ENCODE data around the gene MYO1C. TPM values are rescaled to one million over a fixed set of nuclear protein-coding genes. Genes with fewer than 3 reads are reported as not detected.

The MYO1C gene, protein sequence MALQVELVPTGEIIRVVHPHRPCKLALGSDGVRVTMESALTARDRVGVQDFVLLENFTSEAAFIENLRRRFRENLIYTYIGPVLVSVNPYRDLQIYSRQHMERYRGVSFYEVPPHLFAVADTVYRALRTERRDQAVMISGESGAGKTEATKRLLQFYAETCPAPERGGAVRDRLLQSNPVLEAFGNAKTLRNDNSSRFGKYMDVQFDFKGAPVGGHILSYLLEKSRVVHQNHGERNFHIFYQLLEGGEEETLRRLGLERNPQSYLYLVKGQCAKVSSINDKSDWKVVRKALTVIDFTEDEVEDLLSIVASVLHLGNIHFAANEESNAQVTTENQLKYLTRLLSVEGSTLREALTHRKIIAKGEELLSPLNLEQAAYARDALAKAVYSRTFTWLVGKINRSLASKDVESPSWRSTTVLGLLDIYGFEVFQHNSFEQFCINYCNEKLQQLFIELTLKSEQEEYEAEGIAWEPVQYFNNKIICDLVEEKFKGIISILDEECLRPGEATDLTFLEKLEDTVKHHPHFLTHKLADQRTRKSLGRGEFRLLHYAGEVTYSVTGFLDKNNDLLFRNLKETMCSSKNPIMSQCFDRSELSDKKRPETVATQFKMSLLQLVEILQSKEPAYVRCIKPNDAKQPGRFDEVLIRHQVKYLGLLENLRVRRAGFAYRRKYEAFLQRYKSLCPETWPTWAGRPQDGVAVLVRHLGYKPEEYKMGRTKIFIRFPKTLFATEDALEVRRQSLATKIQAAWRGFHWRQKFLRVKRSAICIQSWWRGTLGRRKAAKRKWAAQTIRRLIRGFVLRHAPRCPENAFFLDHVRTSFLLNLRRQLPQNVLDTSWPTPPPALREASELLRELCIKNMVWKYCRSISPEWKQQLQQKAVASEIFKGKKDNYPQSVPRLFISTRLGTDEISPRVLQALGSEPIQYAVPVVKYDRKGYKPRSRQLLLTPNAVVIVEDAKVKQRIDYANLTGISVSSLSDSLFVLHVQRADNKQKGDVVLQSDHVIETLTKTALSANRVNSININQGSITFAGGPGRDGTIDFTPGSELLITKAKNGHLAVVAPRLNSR
- 176 and 210 TPM in 2 replicates for total RNA-seq

DNA sequence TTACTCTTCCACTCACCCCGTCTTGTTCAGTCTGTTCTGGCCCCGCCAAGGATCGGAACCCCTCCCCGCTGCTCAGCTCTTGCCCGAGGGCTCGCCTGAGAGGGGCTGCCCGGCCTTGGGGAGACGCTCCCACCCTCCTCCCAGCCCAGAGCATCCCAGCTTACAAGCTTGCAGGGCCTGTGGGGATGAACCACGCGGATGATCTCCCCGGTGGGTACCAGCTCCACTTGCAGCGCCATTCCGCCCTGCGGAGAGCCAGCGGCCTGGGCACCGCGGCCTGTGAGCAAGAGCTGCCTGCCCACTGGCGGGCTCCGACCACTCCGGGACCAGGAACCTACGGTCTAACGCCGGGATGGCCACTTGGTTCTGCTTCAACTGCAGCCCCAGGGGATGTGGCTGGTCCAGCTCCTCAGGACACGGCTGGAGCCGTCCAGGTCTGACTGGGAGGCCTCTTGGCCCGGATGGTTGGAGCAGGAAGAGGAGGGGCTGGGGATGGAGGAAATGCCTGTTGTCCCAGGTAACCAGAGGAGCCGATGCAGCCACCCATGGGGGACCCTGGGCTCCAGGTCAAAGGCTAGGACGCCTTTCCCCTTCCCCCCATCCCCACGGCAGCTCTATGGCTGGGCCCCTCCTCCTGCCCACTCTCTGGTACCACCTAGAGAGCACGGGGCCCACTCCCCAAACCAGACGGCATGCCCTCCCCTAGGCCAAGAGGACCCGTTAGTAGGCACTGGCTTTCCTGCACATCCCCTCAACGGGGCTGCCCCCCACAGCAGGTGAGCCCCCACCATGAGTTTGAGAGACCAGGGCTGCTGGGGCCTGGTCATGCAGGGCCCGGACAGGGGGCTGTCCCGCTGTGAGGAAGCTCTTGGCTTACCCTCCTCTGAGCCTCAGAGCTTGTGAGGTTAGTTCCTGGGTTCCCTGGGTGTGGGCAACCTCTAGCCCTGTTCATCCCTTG lies at the start of gene MYO1C:
Gene MYO1C, minus strand, starts transcription at position 438 of the 958 bp plus-strand sequence. Its CDS starts 199 bp downstream, at position 239.

DNA sequence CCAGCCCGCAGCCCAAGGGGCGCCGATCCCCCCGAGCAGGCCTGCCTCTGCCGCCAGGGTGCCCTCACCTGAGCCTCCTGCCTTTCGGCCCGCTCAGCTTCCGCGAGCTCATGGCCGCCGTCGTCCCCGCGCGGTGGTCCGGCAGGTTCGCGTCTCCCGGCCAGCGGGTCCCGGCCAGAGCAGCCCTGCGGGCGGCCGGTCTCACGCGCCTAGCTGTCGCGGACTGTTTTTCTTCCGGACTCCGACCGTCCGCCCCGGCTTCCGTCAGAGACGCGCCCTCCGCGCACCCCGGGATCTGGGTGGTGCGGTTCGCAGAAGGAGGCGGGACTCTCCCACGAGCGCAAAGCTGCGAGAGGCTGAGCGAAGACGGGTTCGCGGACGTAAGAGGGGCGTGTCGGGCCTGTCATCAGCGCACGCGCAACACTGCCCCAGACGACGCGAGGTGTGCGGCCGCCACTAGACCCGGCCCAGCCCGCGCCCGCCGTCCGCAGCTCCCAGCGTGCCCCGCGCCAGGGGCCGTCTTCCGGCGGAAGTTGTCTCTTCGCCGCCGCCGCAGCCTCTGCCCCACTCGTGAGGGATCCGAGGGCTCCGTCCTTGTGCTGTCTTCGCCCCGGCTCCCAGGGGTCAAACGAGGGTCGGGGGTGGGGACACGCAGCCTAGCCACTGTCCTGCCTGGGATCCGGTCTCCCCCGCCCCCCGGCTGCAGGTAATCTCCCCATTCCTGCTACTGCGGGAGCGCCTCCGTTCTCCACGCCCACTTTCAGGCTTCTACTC lies 24.1 kb upstream of the MYO1C start, which contains the start of gene INPP5K:
Gene INPP5K, minus strand, starts transcription at position 225 of the 774 bp plus-strand sequence. Its CDS starts 113 bp downstream, at position 112.

DNA sequence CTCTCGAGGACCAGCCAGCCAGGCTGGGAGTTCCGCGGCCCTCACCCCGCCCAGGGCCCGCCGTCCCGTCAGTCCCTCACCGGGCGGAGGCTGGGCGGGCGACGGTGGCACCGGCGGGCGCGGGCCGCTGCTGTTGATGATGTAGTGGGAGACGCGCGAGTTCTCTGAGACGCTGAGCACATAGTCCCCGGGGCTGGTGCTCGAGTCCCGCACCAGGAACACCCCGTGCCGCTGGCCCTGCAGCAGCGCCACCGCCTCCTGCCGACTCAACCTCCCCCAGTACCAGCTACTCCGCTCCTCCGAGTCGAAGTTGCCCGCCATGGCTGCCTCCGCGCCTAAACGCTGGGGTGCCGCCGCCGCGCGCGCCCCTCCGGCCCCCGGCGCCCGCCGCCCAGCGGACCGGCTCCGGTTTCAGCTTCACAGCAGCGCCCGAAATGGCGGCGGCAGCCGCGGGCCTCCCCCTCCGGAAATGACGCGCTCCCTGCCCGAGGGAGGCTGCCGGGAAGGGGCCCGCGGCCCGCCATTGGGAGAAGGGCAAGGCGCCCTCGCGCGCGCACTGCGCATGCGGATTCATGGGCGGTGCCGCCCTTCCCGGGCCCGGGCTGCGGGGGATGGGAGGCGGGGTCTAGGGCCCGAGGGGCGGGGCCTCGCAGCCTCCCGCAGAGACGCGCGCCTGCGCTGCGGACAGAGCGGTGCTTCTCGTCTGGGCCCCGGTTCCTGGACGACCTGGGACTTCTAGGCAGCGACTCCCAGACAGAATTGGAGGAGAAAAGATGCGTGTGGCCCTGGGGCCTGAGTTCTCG lies 36.5 kb downstream of the MYO1C start, which contains the start of gene CRK:
Gene CRK, minus strand, starts transcription at position 436 of the 803 bp plus-strand sequence. Its CDS starts 115 bp downstream, at position 321.

Other genes starting within 250 kb of the MYO1C start
- not detected in 2 replicates for gene BHLHA9, start 222.2 kb downstream of the MYO1C start, total RNA-seq
- gene TRARG1, start 213.0 kb downstream of the MYO1C start, total RNA-seq, result not detected in 2 replicates
- gene YWHAE, start 92.5 kb downstream of the MYO1C start, total RNA-seq, result 1,204 and 1,254 TPM in 2 replicates
- 151 and 157 TPM in 2 replicates for gene CRK, start 36.5 kb downstream of the MYO1C start, total RNA-seq
- gene INPP5K, start 23.9 kb upstream of the MYO1C start, total RNA-seq, result 38.0 and 39.6 TPM in 2 replicates
- gene PITPNA, start 70.1 kb upstream of the MYO1C start, total RNA-seq, result 53.2 and 54.3 TPM in 2 replicates
- 16.6 and 29.0 TPM in 2 replicates for gene SLC43A2, start 136.1 kb upstream of the MYO1C start, total RNA-seq
- gene SCARF1, start 153.0 kb upstream of the MYO1C start, total RNA-seq, result 90.2 and 95.1 TPM in 2 replicates
- 9.2 and 12.9 TPM in 2 replicates for gene RILP, start 157.2 kb upstream of the MYO1C start, total RNA-seq
- 213 and 248 TPM in 2 replicates for gene PRPF8, start 192.2 kb upstream of the MYO1C start, total RNA-seq
- gene TLCD2, start 217.7 kb upstream of the MYO1C start, total RNA-seq, result 1.2 and 1.6 TPM in 2 replicates
- 13.3 and 19.2 TPM in 2 replicates for gene WDR81, start 232.0 kb upstream of the MYO1C start, total RNA-seq